SK-N-MC (cell line): ENCODE data around the gene NFKBIL1.

Experiments used
- EZH2 ChIP-seq: fragments of 200-600 bp; sonication (generic); IDR thresholded peaks from one replicate; pipeline ENCODE4 v1.6.1; 2017; ENCODE audit warnings: antibody characterized with exemption
- POLR2AphosphoS5 ChIP-seq: IDR thresholded peaks from 2 replicates; pipeline ENCODE4 v1.6.1; 2012; ENCODE audit warnings: mild to moderate bottlenecking, low read depth, low read length, borderline replicate concordance

DNA sequence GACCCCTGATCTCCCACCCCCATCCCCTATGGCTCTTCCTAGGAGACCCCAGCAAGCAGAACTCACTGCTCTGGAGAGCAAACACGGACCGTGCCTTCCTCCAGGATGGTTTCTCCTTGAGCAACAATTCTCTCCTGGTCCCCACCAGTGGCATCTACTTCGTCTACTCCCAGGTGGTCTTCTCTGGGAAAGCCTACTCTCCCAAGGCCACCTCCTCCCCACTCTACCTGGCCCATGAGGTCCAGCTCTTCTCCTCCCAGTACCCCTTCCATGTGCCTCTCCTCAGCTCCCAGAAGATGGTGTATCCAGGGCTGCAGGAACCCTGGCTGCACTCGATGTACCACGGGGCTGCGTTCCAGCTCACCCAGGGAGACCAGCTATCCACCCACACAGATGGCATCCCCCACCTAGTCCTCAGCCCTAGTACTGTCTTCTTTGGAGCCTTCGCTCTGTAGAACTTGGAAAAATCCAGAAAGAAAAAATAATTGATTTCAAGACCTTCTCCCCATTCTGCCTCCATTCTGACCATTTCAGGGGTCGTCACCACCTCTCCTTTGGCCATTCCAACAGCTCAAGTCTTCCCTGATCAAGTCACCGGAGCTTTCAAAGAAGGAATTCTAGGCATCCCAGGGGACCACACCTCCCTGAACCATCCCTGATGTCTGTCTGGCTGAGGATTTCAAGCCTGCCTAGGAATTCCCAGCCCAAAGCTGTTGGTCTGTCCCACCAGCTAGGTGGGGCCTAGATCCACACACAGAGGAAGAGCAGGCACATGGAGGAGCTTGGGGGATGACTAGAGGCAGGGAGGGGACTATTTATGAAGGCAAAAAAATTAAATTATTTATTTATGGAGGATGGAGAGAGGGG, 26.1 kb downstream of the NFKBIL1 start:
- TF ChIP-seq POLR2AphosphoS5 (no peak), EZH2 (no peak)
